SK-N-MC (cell line): ENCODE measurements around the gene LDAH.
A peak's percentile ranks its signal among the peaks of the same experiment; 100 is the strongest.

ENCODE experiments used
- EZH2 ChIP-seq: fragments of 200-600 bp; sonication (generic); IDR thresholded peaks from one replicate; pipeline ENCODE4 v1.6.1; 2017; ENCODE audit warnings: antibody characterized with exemption
- FOXP2 ChIP-seq: optimal IDR thresholded peaks from 2 replicates; pipeline ENCODE3; 2011; ENCODE audit warnings: mild to moderate bottlenecking, moderate library complexity; ENCODE audit not compliant: insufficient read depth; ENCODE audit errors: extremely low read length, control extremely low read depth
- POLR2AphosphoS5 ChIP-seq: IDR thresholded peaks from 2 replicates; pipeline ENCODE4 v1.6.1; 2012; ENCODE audit warnings: mild to moderate bottlenecking, low read depth, low read length, borderline replicate concordance

DNA sequence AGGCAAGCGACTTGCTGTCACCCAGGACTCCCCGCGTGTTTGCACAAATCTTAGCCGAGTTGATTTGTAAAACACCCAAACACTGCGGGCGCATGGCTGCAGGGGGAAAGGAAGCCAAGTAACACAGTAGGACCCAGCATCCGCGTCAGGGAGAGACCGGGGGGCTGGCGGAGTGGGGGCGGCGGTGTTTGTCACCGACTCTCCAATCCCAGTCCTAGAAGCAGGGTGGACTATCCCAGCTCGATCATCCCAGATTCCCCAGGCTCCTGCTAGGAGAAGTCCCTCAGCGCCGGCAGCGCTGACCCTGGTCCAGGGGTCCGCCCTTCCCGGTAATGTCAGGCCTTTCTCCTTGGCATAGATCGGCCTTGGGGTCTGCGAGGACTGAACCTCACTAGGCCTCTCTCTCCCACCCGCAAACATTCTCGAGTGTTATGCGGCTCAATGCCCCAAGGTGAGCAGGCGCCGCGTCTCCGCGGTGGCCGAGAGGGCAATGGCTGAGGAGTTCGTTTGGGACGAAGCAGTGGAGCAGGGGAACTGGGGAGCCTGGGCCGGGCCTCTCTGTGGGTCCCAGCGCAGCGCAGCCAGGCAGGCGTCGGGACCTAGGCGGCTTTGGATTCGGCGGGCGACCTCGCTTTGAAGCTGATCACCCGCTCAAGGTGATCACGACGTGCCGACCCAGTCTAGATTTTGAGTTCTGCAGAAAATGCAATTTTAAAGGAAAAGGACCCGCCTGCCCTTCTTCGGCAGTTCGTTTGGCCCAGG lies 157.5 kb downstream of the LDAH start:
- peak; percentile 21 for TF ChIP-seq EZH2
- no peak for TF ChIP-seq POLR2AphosphoS5
- TF ChIP-seq FOXP2 = no peak
